Amniotic epithelial cell (primary cell): ENCODE data around the gene CDH12.
"Not testable (repeated sequence)": the region's sequence is repeated elsewhere in the genome, so short reads cannot be mapped to it uniquely, and the experiment has no call there.

Experiments
- DNase-seq: peaks from one replicate; pipeline ENCODE4 v3.0.0-alpha.2; 2010; ENCODE audit warnings: low read depth

CDH12 gene

GRCh38 chr5:22277006-22277405 is 576.1 kb downstream of the CDH12 start:
- no peak for DNase-seq

DNA sequence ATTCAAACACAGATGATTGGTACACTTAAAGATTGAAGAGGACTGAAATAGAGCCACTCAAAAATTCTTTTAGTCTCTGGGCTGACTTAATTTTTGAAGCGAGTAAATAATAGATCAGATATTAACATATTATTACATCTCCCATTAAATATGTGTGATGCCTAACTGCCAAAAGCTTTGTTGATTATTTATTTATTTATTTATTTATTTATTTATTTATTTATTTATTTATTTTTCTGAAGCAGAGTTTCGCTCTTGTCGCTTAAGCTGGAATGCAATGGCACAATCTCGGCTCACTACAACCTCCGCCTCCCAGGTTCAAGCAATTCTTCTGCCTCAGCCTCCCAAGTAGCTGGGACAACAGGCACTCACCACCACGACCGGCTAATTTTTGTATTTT is 587.3 kb downstream of the CDH12 start:
- not testable (repeated sequence) for DNase-seq

GRCh38 chr5:22258139-22258538 is 595.0 kb downstream of the CDH12 start:
- DNase-seq = no peak

GRCh38 chr5:22250528-22250927 is 602.6 kb downstream of the CDH12 start:
- no peak for DNase-seq

- DNase-seq = no peak
Measured at GRCh38 chr5:22249209-22249729, 603.9 kb downstream of the CDH12 start.

- no peak for DNase-seq
Measured at GRCh38 chr5:22245770-22246169, 607.4 kb downstream of the CDH12 start.

- no peak for DNase-seq
Measured at GRCh38 chr5:22242532-22242931, 610.6 kb downstream of the CDH12 start.

- no peak for DNase-seq
Measured at GRCh38 chr5:22238047-22238446, 615.1 kb downstream of the CDH12 start.

GRCh38 chr5:22226423-22226822 is 626.7 kb downstream of the CDH12 start:
- no peak for DNase-seq

GRCh38 chr5:22223079-22223478 is 630.1 kb downstream of the CDH12 start:
- no peak for DNase-seq

- DNase-seq = not testable (repeated sequence)
Measured at GRCh38 chr5:22213703-22214495, 639.2 kb downstream of the CDH12 start.

DNA sequence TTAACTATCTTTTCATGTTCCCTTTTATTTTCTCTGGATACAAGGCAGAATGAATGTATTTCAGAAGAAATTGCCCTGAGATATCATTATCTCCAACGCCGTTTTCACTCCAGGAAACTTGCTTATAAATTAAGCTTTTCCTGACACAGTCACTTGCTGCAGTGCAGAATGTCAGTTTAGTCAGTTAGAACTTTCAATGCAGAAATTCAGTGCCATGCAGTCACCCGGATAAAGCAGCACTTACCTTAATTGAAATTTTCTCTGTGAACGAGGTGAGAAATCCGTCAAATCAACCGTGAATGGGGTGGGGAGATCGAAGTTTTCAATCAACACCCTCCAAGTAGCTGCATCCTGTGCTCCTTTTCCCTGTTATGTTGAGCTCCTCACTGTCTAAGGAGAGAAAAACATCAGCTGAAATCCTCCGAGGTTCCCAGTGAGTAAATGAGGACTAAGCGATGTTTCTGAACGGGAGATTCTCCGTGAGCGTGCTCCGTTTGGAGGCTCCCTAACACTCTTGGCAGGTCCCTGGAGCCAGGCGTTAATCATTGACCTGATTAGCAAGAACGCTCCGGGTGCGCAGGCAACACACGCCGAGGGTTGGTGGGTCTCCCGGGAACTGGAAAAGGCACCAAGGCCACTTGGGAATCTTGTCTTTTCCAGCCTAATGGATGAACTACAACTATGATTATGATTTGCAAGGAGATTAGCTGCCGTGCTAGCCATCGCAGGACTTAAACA is 640.7 kb downstream of the CDH12 start:
- DNase-seq = not testable (repeated sequence)

GRCh38 chr5:22208463-22208862 is 644.7 kb downstream of the CDH12 start:
- not testable (repeated sequence) for DNase-seq

DNA sequence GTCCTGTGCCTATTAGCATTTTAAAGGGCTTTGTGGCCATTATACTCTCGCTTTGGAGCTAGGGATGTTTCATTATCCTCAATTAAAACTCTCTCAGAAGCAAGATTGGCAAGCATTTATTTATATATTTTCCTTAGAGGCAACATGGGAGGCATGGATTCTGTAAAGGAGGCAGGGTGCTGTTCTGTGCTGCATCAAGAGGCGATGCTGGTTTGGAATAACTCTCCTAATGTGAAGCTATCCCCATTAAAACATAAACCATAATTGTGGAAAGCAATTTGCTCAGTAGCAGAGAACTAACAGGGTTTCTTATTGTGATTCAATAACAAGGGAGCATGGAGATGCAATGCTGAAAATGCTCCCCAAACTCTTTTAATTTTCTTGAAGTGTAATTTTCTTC is 664.5 kb downstream of the CDH12 start:
- not testable (repeated sequence) for DNase-seq

DNA sequence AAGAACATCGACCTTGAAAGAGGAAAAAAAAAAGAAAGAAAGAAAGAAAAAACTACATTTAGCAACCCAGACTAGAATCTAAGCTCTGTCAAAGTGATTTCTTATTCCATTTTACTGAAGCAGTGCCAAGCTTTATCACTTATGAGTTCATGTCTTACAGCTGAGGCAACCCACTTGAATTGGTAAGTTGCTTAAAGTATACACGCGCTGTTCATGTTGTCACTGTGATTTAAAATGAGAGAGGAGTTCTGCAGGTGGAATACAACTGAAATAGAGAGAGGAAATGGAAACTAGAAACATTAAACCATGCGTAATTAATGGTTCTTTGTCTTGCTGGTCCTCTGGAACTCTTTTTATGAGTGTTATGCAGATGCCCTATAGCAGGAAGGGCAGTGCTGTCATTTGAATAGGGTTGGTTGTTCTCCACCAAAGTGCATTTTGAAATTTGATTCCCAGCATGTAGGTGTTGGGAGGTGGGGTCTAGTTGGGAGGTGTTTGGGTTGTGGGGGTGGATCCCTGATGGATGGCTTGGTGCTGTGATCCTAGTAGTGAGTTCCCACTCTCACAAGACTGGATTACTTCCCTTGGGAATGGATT is 665.4 kb downstream of the CDH12 start:
- DNase-seq = not testable (repeated sequence)

DNA sequence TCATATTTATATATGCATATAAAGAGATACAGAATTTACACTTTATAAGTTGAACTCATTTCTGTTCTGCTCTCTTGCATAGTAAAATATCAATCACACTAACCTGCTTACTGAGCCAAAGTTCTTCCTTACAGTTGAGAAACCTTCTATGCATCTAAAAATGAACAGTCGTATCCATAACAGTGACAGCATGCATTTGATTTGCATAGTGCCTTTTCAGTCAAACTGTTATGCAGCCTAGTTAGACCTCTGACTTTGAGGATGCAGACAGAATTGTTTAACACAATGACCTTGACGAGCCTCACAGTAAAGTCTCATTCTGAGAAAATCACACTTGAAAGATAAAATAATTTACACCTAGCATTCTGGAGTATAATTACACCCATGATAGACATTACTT is 683.9 kb downstream of the CDH12 start:
- DNase-seq = not testable (repeated sequence)

- DNase-seq = not testable (repeated sequence)
Measured at GRCh38 chr5:22168704-22169103, 684.4 kb downstream of the CDH12 start.

GRCh38 chr5:22165931-22166330 is 687.2 kb downstream of the CDH12 start:
- not testable (repeated sequence) for DNase-seq

GRCh38 chr5:22164910-22165748 is 688.0 kb downstream of the CDH12 start:
- not testable (repeated sequence) for DNase-seq

GRCh38 chr5:22156953-22157352 is 696.2 kb downstream of the CDH12 start:
- DNase-seq = not testable (repeated sequence)

DNA sequence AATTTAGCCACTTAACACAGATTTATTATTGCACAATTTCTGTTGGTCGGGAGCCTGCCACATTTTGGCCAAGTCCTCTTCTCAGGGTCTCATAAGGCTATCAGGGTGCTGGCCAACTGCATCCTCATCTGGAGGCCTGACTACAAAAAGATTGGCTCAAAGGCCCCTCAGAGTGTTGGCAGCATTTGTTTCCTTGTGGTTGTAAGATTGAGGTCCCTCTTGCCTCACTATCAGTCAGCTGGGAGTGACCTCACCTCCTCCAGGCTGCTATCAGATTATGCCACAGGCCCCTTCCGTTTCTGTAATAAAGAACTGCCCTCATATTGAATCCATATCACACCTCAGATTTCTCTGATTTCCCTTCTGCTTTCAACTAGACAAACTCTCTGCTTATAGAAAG is 698.4 kb downstream of the CDH12 start:
- not testable (repeated sequence) for DNase-seq

DNA sequence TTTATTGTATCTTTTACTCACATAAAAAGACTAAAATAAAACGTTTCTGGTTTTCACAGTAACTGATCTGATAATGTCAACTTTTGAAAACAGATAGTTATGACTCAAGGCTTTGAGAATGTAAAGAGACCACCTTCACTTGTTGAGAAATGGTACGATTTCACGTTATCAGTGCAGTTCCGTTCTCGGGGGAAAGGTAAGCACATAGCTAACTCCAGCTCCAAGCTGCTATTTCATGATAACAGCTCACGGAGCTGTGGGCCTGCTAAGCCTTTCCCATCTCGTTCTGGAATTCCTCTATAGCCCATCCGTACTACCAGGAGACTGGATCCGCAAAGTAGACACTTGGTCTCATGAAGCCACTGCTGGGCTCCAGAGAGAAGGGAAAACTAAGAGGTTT is 701.3 kb downstream of the CDH12 start:
- DNase-seq = peak; percentile 0
